WTC11 (cell line): ENCODE results near the gene PRKCZ. TPM values are rescaled to one million over a fixed set of nuclear protein-coding genes. Genes with fewer than 3 reads are reported as not detected.

ENCODE experiments used
- ATF1 ChIP-seq: sonication (generic); formaldehyde crosslinking; IDR thresholded peaks from 2 replicates; pipeline ENCODE4 v1.8.1; 2023; ENCODE audit warnings: mild to moderate bottlenecking, moderate library complexity, missing genetic modification reagents
- ATF2 ChIP-seq: sonication (generic); formaldehyde crosslinking; IDR thresholded peaks from 2 replicates; pipeline ENCODE4 v1.8.1; 2022; ENCODE audit warnings: low read depth, missing genetic modification reagents, borderline replicate concordance
- ATF3 ChIP-seq: sonication (generic); formaldehyde crosslinking; conservative IDR thresholded peaks from 2 replicates; pipeline ENCODE4 v1.8.1; 2022; ENCODE audit warnings: mild to moderate bottlenecking, missing genetic modification reagents
- CREM ChIP-seq: sonication (generic); formaldehyde crosslinking; IDR thresholded peaks from 2 replicates; pipeline ENCODE4 v1.8.1; 2022; ENCODE audit warnings: mild to moderate bottlenecking, missing genetic modification reagents, moderate library complexity
- E2F4 ChIP-seq: sonication (generic); formaldehyde crosslinking; IDR thresholded peaks from 2 replicates; pipeline ENCODE4 v1.8.1; 2022; ENCODE audit warnings: low read depth, mild to moderate bottlenecking, moderate library complexity, missing genetic modification reagents, borderline replicate concordance
- FOXP4 ChIP-seq: sonication (generic); formaldehyde crosslinking; IDR thresholded peaks from 2 replicates; pipeline ENCODE4 v1.8.0; 2022; ENCODE audit warnings: mild to moderate bottlenecking, missing genetic modification reagents
- GRHL2 ChIP-seq: fragments of 250-450 bp; sonication (Bioruptor Pico); IDR thresholded peaks from 2 replicates; pipeline ENCODE4 v1.8.0; 2022; ENCODE audit warnings: mild to moderate bottlenecking, moderate library complexity; ENCODE audit not compliant: insufficient replicate concordance, severe bottlenecking
- HMGXB4 ChIP-seq: sonication (generic); formaldehyde crosslinking; IDR thresholded peaks from 2 replicates; pipeline ENCODE4 v1.8.1; 2023; ENCODE audit warnings: mild to moderate bottlenecking, moderate library complexity, missing genetic modification reagents
- IRF1 ChIP-seq: sonication (generic); formaldehyde crosslinking; IDR thresholded peaks from 2 replicates; pipeline ENCODE4 v1.8.0; 2023; ENCODE audit warnings: missing genetic modification reagents
- IRF2 ChIP-seq: sonication (generic); formaldehyde crosslinking; IDR thresholded peaks from 2 replicates; pipeline ENCODE4 v1.8.0; 2022; ENCODE audit warnings: low read depth, missing genetic modification reagents, borderline replicate concordance
- JUN ChIP-seq: sonication (generic); formaldehyde crosslinking; IDR thresholded peaks from 2 replicates; pipeline ENCODE4 v1.8.0; 2023; ENCODE audit warnings: mild to moderate bottlenecking, missing genetic modification reagents
- NR2C2 ChIP-seq: sonication (generic); formaldehyde crosslinking; IDR thresholded peaks from 2 replicates; pipeline ENCODE4 v1.8.0; 2022; ENCODE audit warnings: mild to moderate bottlenecking, missing genetic modification reagents
- OVOL2 ChIP-seq: fragments of 250-450 bp; sonication (Bioruptor Pico); IDR thresholded peaks from 2 replicates; pipeline ENCODE4 v1.9.0; 2021; ENCODE audit warnings: mild to moderate bottlenecking, borderline replicate concordance
- PRDM15 ChIP-seq: sonication (generic); formaldehyde crosslinking; IDR thresholded peaks from 2 replicates; pipeline ENCODE4 v1.8.0; 2022; ENCODE audit warnings: missing genetic modification reagents
- PRRX2 ChIP-seq: fragments of 250-450 bp; sonication (Bioruptor Pico); IDR thresholded peaks from 2 replicates; pipeline ENCODE4 v1.8.0; 2021; ENCODE audit warnings: mild to moderate bottlenecking
- RELA ChIP-seq: sonication (generic); formaldehyde crosslinking; IDR thresholded peaks from 2 replicates; pipeline ENCODE4 v1.8.1; 2022; ENCODE audit warnings: missing genetic modification reagents, mild to moderate bottlenecking, borderline replicate concordance
- SP1 ChIP-seq: sonication (generic); formaldehyde crosslinking; conservative IDR thresholded peaks from 2 replicates; pipeline ENCODE4 v1.8.1; 2022; ENCODE audit warnings: missing genetic modification reagents
- ZNF121 ChIP-seq: sonication (generic); formaldehyde crosslinking; IDR thresholded peaks from 2 replicates; pipeline ENCODE4 v1.8.0; 2023; ENCODE audit warnings: missing genetic modification reagents
- ZNF317 ChIP-seq: sonication (generic); formaldehyde crosslinking; IDR thresholded peaks from 2 replicates; pipeline ENCODE4 v1.8.1; 2023; ENCODE audit warnings: low read depth, mild to moderate bottlenecking, moderate library complexity, missing genetic modification reagents, borderline replicate concordance
- ZNF532 ChIP-seq: fragments of 250-450 bp; sonication (Bioruptor Pico); IDR thresholded peaks from 2 replicates; pipeline ENCODE4 v1.9.0; 2021; ENCODE audit warnings: mild to moderate bottlenecking, borderline replicate concordance
- ZNF671 ChIP-seq: fragments of 250-450 bp; sonication (Bioruptor Pico); IDR thresholded peaks from 2 replicates; pipeline ENCODE4 v1.8.0; 2021; ENCODE audit warnings: mild to moderate bottlenecking
- total RNA-seq: library from RNA; stranded (reverse); gene quantifications from 3 replicates; pipeline ENCODE4 v1.2.3, GENCODE V29; 2021

Gene PRKCZ
- total RNA-seq, 1 experiment from 2014 or later, result 52.5 TPM

GRCh38 chr1:2019571-2020309 lies 30.5 kb upstream of the PRKCZ start (continued):
- TF ChIP-seq PRDM15 (CRISPR knock-in tag) (no peak), GRHL2 (no peak), PRRX2 (CRISPR knock-in tag) (no peak), HMGXB4 (CRISPR knock-in tag) (0 out of 2 replicates have a peak, but pooled peaks have one; percentile 28), ATF3 (CRISPR knock-in tag) (0 out of 2 replicates have a peak, but pooled peaks have one; percentile 21), ZNF671 (CRISPR knock-in tag) (no peak), FOXP4 (peak; percentile 98), OVOL2 (no peak), ZNF317 (peak; percentile 59; the same call in 1 of the 2 replicates), IRF1 (0 out of 2 replicates have a peak, but pooled peaks have one; percentile 45), CREM (CRISPR knock-in tag) (0 out of 2 replicates have a peak, but pooled peaks have one; percentile 35), RELA (CRISPR knock-in tag) (peak; percentile 65; the same call in 1 of the 2 replicates), E2F4 (CRISPR knock-in tag) (peak; percentile 83), ATF1 (no peak), ZNF532 (CRISPR knock-in tag) (no peak), ATF2 (CRISPR knock-in tag) (no peak), NR2C2 (CRISPR knock-in tag) (0 out of 2 replicates have a peak, but pooled peaks have one; percentile 34), ZNF121 (CRISPR knock-in tag) (no peak), IRF2 (no peak), JUN (CRISPR knock-in tag) (peak; percentile 95), SP1 (CRISPR knock-in tag) (peak; percentile 62)
